HG02642 (cell line): Measurements from ENCODE around the gene MAD2L2.

Experiments
- ATAC-seq: cut with Tn5 transposase; IDR thresholded peaks from one replicate; pipeline ENCODE4 v1.9.1; 2021; ENCODE audit warnings: mild to moderate bottlenecking; ENCODE audit not compliant: unreplicated experiment, poor library complexity

The MAD2L2 gene

DNA sequence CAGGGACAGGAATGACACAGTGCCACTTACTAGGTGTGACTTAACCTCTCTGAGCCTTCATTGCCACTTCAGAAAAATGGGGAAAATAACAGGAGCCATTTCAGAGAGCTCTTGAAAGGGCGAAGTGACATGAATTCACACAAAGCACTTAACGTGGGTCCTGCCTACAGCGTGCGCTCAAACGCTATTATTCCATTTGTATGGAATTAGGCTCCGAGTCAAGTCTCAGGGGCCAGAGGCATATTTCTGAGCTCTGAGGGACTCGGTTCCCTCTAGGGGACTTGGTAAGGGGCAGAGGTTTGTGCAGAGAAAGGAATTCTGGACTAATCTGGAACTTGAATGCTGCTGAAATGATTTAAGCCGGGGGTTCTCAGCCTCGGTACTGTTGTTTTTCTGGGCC lies 24.6 kb upstream of the MAD2L2 start:
- ATAC-seq, result no peak

GRCh38 chr1:11704691-11705475 lies 23.9 kb upstream of the MAD2L2 start:
- no peak for ATAC-seq

DNA sequence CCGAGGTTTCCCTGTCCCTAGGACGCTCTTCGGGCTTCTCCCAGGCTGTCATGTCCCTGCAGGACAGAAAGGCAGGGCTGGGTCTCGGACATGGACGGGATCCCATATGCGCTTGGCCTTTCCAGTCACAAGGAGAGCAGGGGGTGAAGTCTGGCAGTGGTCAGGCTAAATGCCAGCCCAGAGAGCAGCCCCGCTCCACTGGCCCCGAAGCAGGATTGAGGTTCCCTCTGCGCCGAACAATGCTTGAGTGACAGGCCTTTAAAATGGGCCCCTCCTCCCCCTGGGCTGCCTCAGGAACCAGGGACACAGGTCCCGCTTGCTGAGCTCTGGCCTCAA lies 23.2 kb upstream of the MAD2L2 start:
- ATAC-seq, result no peak

- ATAC-seq, result no peak
These were observed 22.6 kb upstream of the MAD2L2 start for GRCh38 chr1:11703357-11704193.

- no peak for ATAC-seq
These were observed 21.2 kb upstream of the MAD2L2 start for GRCh38 chr1:11701981-11702803.

GRCh38 chr1:11701551-11701961 lies 20.6 kb upstream of the MAD2L2 start:
- no peak for ATAC-seq

DNA sequence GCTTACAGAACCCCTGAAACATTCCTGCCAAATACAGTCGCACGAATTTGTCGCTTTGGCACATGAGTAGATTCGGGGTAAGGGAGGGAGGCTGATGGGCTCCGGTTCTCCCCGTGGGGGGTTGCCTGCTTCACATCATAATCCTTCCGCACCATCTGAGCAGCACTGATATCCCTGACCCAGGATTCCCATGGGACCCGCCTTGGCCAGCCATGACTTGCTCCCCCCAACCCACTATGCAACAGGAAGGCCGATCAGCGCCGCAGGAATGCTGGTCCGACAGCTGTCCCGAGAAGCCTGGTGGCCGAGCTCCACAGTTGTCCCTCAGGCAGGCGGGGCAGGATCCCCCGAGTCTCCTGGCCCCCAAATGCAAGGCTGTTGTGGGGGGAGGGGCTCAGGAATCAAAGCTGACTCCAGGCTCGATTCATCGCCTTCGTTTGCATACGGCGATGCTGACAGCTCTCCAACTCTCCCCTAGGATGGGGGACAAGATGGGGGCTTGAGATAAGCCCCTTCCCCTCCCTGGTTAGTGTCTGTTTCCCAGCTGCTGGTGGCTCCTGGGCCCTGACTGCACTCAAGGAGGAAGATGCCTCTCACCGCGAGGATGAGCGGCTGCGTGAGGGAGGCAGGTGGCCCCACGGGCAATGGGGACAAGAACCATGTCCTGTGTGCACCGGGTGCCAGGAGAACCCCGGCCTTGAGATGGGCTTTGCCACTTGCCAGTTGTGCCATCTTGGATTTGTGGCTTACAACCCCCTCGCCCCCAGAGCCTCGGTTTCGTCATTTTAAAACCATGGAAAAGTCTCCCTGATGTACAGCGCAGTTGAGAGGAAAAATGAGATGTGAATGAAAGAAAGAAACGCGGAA lies 19.9 kb upstream of the MAD2L2 start:
- no peak for ATAC-seq

DNA sequence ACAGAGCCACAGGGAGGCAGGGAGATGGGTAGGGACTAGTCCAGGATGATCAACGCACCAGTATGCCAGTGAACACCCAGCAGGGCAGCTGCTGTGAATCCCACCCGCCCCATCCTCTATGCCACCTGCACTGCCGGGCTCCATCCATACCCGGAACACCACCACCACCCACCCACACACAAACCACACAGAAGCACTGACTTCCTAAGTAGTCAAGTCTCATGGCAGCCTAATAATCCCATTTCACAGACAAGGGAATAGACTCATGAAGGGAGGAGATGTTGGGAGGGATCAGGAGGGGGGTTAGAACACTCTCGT lies 16.9 kb upstream of the MAD2L2 start:
- ATAC-seq, result no peak

DNA sequence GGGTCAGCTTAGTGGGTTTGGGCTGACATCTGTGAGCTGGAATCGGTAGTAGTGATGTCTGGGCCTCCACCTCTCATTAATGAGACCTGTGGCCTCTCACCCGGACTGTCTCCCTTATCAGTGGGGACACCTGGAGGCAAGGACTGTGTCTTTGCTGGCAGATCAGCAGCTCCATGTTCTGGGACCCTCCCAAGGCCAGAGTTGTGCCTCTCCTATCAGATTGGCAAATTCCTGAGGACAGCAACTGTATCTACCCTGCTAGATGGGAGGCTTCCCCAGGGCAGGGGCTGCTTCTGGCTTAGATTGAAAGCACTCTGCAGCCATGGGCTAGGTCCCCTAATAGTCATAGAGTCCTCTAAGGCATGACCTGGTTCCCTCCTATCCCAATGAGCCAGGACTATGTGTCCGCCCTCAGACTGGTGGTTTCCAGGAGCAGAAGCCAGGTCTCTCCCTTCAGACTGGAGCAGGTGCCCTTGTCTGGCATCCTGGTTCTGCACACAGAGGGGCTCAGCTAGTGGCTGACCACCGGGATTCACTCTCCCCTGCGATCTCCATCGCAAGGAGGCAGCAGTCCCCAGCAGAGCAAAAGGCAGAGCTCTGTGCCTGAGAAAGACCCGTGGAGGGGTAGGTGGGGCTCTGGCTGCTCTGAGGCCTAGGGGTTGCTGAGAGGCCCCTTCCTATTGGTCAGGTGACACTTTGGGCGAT lies 16.4 kb upstream of the MAD2L2 start:
- no peak for ATAC-seq

GRCh38 chr1:11695861-11696260 lies 14.9 kb upstream of the MAD2L2 start:
- no peak for ATAC-seq

GRCh38 chr1:11693917-11694316 lies 13.0 kb upstream of the MAD2L2 start:
- ATAC-seq, result no peak

GRCh38 chr1:11693024-11693590 lies 12.2 kb upstream of the MAD2L2 start:
- no peak for ATAC-seq

DNA sequence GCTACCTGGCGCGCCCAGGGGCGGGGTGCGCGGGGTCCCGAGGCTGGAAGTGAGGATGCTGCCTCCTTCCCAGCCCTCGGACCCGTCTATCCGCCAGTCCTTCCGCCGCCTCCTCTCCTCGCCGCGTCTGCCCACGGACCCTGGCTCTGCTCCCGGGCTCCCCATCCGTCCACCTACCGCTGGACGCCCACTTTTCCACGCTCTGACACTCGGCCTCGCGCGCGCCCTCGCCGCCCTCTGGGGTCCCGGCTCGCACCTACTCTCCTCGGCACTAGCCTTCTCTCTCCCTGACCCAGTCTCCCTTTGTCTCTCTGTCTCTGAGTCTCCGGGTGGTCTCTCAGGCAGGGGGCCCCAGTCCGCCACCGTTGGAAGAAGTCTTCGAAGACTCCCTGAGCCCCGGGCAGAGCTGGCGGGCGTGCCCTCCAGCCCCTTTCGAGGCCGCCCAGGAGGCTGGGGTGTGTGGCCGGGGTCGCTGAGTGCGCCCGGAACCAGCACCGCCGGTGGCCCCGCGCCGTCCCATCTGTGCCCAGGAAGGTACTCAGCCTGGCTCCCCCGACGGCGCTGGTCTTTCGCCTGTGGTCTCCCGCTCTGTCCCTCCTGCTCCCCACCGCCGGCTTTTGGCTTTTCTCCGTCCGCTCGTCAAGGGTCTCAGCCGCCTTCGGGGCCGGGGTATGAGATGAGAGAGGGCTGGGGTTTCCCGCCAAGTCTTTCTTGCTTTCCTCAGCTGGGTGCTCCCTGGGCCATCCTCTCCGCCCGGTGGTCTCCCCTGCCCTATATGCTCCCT lies 11.2 kb upstream of the MAD2L2 start:
- ATAC-seq, result no peak

GRCh38 chr1:11691302-11691914 lies 10.5 kb upstream of the MAD2L2 start, which contains the start of gene DRAXIN:
Gene DRAXIN (plus strand): TSS chr1:11691710. CDS start chr1:11706259, 14,549 bp downstream.
- no peak for ATAC-seq

DNA sequence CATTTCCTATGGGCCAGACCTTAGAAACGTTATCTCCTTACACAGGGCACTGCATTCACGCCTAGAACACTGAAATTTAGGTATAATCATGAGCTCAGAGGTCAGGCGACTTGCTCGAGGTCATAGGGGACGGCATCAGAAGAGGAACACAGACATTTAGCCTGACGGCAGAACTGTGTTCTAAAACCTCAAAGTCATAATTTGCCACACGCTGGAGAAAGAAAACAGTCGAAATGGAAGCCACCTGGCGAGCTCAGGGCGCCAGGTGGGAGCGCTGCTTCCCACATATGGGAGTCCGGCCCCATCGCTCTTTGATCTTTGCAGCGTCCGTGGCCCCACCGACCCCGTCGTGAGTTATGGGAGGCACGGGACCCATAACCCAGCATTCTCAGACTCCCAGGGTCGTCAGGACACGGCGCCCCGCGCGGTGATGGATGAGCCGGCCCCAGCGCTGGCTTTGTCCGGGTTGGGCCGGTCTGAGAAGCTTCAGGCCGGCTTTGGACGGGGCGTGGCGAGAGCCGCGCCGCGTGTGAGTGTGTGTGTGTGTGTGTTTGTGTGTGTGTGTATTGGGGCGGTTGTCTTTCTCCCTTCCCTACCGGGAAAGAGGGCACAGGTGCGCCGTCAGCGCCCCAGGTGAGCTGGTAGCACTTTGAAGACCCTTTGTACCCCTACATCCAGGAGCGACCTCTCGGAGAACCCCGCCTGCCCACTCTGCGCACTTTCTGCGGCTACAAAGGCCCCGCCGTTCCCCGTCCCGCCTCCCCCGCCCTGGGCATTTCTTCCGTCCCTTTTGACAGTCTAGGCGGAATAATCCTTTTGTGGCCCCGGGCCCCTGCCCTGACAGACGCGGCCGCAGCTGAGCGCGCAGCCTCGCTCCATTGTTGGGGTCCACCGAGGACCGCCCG lies 9.7 kb upstream of the MAD2L2 start:
- ATAC-seq, result no peak

- no peak for ATAC-seq
These were observed 7.6 kb upstream of the MAD2L2 start for GRCh38 chr1:11688506-11688905.

- ATAC-seq, result no peak
These were observed 4.3 kb upstream of the MAD2L2 start for GRCh38 chr1:11685210-11685752.
